GM12864 (cell line): ENCODE results near the gene RPS16.
A peak's percentile ranks its signal among the peaks of the same experiment; 100 is the strongest.

ENCODE experiments used
- DNase-seq: peaks from one replicate; pipeline ENCODE4 v3.0.0-alpha.2; 2011; ENCODE audit warnings: low read depth
- H3K4me3 ChIP-seq: 2 replicates; pipeline ENCODE4 v1.5.1; 2011; ENCODE audit warnings: mild to moderate bottlenecking, low read depth, low read length, control low read depth
- TF ChIP-seq, protein P1 (sequence below): IDR thresholded peaks from 2 replicates; pipeline ENCODE4 v1.5.1; 2011; ENCODE audit warnings: low read depth, mild to moderate bottlenecking, moderate library complexity, low read length, control low read depth, inconsistent platforms; ENCODE audit errors: missing control alignments

The RPS16 gene

DNA sequence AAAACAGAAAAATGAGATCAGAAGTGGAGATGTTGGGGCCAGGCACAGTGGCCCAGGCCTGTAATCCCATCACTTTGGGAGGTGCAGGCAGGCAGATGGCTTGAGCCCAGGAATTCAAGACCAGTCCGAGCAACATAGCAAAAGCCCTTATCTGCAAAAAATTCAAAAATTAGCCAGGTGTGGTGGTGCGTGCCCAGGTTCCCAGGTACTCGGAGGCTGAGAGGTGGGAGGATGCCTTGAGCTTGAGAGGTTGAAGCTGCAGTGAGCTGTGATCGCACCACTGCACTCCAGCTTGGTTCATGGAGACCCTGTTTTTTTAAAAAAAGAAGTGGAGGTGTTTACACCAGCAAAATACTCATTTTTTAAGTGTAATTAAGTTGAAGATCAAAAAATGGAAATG lies 35.7 kb downstream of the RPS16 start:
- no peak overlapping the region for H3K4me3 ChIP-seq
- TF ChIP-seq, protein P1, sequence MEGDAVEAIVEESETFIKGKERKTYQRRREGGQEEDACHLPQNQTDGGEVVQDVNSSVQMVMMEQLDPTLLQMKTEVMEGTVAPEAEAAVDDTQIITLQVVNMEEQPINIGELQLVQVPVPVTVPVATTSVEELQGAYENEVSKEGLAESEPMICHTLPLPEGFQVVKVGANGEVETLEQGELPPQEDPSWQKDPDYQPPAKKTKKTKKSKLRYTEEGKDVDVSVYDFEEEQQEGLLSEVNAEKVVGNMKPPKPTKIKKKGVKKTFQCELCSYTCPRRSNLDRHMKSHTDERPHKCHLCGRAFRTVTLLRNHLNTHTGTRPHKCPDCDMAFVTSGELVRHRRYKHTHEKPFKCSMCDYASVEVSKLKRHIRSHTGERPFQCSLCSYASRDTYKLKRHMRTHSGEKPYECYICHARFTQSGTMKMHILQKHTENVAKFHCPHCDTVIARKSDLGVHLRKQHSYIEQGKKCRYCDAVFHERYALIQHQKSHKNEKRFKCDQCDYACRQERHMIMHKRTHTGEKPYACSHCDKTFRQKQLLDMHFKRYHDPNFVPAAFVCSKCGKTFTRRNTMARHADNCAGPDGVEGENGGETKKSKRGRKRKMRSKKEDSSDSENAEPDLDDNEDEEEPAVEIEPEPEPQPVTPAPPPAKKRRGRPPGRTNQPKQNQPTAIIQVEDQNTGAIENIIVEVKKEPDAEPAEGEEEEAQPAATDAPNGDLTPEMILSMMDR = no peak
- no peak for DNase-seq

DNA sequence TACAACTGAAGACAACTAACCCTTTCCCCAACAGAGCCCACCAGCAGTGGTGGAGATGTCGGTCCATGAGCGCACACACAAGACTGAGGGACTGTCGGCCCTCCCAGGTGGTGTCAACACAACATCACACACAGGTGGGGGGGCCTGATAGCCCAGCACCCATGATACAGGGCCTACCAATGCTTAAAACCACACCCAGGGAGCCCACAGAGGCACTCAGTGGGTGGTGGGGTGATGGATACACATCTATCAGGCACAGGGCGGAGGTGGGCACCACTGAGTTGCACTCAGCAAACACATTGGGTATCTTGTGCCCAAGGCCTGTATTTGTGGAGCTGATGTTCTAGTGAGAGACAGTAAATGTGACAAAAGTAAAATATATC lies 36.1 kb downstream of the RPS16 start:
- TF ChIP-seq, protein P1 = no peak
- no peak for DNase-seq
- H3K4me3 ChIP-seq = no peak overlapping the region

DNA sequence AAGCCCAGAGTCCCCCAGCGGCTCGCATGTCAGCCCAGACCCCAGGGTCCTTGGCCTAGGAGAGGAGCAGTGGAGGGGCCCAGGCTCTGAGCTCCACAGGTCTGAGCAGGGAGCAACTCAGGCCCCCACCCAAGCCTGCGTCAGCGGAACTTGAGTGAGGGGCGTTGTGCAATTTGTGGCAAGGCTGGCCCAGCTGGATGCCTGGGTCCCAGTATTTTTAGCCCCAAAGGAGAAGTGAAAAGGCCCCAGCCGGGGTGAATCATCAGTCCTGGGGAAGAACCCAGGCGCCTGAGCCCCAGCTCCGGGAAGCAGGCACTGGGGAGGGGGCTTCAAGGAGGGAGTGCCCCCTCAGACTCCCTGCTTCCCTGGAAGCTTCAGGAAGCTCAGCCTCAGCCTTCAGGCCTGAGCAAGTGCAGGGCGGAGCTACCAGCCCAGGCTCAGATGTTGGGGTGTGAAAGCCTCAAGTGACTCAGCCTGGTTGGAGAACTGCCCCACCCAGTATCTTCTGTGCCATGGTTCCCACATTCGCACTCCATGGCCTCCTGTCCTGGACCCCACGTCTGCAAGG lies 37.4 kb downstream of the RPS16 start:
- TF ChIP-seq, protein P1 = no peak
- no peak for DNase-seq

DNA sequence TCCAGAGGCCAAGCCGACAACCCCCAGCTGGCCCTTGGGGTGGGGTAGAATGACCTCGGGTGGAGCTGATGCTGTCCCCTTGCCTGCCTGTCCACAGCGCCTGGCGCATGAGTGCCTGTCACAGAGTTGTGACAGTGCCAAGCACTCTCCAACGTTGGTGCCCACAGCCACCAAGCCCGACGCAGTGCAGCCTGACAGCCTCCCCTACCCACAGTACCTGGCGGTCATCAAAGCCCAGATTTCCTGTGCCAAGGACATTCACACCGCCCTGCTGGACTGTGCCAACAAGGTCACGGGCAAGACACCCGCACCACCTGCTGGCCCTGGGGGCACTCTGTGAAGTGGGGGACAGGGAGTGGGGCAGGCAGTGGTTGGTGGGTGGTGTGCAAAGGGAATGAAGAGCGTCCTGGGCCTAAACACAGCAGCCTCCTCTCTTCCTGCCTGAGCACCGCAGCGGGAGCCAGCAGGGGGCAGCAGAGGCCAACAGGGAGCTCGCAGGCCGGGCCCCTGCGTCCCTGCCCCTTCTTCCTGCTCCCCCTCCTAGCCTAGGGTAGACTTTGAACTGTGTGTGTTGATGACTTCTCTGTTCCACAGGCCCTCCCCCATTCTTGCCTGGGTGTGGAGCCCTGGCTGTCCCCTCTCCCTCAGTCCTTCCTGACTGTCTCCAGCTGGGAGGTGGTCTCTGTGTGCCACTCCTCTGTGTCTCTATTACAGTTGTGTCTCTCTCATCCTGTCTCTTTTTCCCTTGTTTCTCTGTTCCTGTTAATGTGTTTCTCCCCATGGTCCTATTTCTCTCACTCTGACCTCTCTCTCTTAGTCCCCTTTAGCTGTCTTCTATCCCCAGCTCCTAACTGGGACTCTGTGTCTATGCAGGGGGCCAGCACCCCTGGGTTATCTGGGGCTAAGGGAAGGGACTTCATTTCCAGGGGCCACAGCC lies 38.1 kb downstream of the RPS16 start:
- H3K4me3 ChIP-seq = peak overlapping the region; percentile 15
- DNase-seq = no peak
- TF ChIP-seq, protein P1 = peak; percentile 98

More for the DNA sequence above, 37.4 kb downstream of the RPS16 start:
- H3K4me3 ChIP-seq = peak overlapping the region; percentile 15

DNA sequence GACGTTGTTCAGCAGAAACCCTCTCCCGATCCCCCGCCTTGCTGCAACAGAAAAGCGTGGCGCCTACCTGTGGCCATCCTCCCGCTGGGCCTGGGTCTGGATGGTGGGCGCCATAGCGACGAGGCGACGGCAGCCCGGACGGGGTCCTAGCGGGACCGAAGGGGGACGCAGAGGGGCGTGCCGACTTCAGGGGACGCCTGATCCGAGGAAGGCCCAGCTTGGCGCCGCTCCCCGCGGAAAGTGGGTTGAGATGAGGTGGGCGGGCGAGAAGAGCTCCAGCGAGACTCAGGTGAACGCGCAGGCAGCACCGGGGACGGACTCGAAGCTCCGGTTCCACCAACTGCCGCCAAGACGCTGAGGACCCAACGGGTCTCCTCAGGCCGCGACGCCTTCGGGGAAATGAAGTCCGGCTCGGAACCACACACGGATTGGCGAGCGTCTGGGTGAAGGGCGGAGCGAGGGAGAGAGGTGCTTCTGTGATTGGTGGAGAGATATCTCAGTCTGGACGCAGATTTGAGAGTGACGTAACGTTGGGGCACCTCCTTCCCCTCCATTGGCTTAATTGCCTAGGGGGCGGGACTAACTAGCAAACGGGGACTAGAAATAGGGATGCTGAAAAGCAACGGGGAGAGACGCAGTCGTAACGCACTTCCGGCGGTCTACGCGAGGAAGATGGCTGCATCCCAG lies 44.9 kb downstream of the RPS16 start, which contains the start of the genes MED29 and PAF1:
MED29 (plus strand) TSS at position 628 of the 687 bp plus-strand sequence; CDS start at position 673, 45 bp downstream.
PAF1 (minus strand) TSS at position 356 of the 687 bp plus-strand sequence; CDS start at position 114, 242 bp downstream.
- peak; percentile 99 for DNase-seq
- peak within 1 kb of the TSS; percentile 96 for H3K4me3 ChIP-seq
- TF ChIP-seq, protein P1 = no peak

DNA sequence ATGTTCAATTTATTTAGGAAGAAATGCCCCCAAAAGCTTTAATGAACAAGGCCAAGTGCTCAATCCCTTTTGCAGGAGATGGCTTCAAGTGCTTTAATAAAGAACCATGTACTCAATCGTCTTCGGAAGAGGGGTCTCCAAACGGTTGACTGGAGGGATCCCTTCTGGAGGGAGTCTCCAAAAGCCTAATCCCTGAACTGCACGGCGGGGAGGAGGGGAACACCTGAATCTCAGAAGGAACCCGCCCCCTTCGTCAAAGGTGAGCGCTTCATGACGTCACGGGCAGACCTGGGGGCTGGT lies 45.3 kb downstream of the RPS16 start:
- peak overlapping the region; percentile 71 for H3K4me3 ChIP-seq
- no peak for DNase-seq
- TF ChIP-seq, protein P1 = no peak
